ENCODE results near the gene MGLL. TPM values are rescaled to one million over a fixed set of nuclear protein-coding genes. Genes with fewer than 3 reads are reported as not detected.

MGLL gene
- polyA plus RNA-seq, 1 experiment, result 108 TPM

DNA sequence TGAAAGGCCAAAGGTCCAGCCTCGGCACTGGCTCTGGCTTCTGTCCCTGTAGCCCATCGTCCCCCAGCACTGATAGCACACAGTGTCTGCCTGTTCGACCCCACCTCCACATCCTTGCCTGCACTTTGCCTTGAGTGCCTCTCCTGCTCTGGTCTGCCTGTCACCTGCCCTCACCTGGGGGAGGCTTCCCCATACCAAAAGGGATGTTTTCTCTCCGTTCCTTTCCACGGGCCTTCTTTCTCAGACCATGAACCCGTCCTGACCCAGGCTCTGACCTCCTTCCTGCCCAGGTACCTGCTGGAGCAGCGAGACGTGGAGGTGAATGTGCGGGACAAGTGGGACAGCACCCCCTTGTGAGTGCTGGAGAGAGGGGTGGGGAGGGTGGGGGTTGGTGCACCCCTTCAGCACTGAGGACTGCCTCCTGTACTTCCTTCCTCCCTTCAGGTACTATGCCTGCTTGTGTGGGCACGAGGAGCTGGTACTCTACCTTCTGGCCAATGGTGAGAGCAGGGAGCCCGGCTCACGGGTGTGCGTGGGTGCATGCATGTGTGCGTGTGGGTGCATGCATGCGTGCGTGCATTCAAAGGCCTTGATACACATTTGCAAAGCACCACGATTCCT lies 148.1 kb downstream of the MGLL start:
- Histone ChIP-seq H3K27me3 (ENCODE audit: control insufficient read depth, insufficient read depth, low read length) (no peaks in the 10 kb centered on the region), H3K36me3 (ENCODE audit: control insufficient read depth, insufficient read depth, low read length) (peaks cover 13% of the 10 kb centered on the region), H3K4me3 (ENCODE audit: low read depth, low read length) (peak overlapping the region; percentile 93)
- ChIA-PET CTCF (no interaction called here), POLR2A (no interaction called here)
- TF ChIP-seq, protein P1, sequence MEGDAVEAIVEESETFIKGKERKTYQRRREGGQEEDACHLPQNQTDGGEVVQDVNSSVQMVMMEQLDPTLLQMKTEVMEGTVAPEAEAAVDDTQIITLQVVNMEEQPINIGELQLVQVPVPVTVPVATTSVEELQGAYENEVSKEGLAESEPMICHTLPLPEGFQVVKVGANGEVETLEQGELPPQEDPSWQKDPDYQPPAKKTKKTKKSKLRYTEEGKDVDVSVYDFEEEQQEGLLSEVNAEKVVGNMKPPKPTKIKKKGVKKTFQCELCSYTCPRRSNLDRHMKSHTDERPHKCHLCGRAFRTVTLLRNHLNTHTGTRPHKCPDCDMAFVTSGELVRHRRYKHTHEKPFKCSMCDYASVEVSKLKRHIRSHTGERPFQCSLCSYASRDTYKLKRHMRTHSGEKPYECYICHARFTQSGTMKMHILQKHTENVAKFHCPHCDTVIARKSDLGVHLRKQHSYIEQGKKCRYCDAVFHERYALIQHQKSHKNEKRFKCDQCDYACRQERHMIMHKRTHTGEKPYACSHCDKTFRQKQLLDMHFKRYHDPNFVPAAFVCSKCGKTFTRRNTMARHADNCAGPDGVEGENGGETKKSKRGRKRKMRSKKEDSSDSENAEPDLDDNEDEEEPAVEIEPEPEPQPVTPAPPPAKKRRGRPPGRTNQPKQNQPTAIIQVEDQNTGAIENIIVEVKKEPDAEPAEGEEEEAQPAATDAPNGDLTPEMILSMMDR (IDR thresholded peaks at IDR 0.05; ENCODE audit: insufficient read depth, low read depth, low read length), result no peak
- no peak for DNase-seq (ENCODE audit: low read depth)

DNA sequence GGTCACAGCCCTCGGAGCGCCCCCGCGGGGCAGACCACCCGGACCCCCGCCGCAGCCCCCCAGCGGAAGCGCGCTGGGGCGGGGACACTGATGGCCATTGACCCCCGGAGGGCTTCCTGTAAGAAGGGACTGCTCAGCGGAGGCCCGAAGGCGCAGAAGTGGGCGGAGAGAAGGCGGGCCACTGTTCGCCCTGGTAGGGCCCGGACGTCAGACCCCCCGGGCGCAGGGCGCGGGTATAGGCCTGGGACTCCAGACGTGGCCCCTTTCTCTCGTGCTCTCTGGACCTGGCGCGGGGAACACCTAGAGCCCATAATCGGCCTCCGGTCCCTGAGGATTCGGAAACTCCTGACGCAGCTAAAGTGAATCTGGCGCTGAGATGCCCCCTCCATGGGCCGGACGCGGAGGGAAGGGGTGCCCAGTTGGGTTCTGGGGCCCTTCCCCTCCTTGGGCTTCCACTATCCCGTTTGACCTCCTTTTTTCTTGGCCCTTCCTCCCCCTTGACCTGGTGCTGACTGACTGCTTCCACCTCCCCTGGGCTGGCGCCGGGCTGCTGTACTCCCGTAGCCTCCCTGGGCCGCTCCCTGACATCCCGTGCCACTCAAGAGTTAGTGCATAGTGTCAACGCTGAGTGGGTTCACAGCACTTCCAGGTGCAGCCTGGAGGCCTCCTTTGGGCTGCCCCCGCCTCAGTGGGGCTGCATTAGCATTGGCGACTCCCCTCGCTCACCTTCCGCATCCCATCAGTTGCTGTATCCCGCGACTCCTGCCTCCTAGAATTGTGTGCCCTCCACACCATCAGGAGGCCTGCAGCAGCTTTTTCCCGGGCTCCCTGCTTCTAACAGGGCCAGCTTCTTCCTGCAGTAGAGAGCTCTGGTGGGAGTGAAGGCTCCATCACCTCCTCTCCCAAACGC lies 148.9 kb downstream of the MGLL start:
- CTCF ChIA-PET, result no interaction called here
- TF ChIP-seq, protein P1 (IDR thresholded peaks at IDR 0.05; ENCODE audit: insufficient read depth, low read depth, low read length), result no peak
- DNase-seq (ENCODE audit: low read depth), result no peak
- Histone ChIP-seq H3K27me3 (ENCODE audit: control insufficient read depth, insufficient read depth, low read length) (no peaks in the 10 kb centered on the region), H3K4me3 (ENCODE audit: low read depth, low read length) (peak overlapping the region; percentile 93), H3K36me3 (ENCODE audit: control insufficient read depth, insufficient read depth, low read length) (peaks cover 9% of the 10 kb centered on the region)
- POLR2A ChIA-PET, result no interaction called here

DNA sequence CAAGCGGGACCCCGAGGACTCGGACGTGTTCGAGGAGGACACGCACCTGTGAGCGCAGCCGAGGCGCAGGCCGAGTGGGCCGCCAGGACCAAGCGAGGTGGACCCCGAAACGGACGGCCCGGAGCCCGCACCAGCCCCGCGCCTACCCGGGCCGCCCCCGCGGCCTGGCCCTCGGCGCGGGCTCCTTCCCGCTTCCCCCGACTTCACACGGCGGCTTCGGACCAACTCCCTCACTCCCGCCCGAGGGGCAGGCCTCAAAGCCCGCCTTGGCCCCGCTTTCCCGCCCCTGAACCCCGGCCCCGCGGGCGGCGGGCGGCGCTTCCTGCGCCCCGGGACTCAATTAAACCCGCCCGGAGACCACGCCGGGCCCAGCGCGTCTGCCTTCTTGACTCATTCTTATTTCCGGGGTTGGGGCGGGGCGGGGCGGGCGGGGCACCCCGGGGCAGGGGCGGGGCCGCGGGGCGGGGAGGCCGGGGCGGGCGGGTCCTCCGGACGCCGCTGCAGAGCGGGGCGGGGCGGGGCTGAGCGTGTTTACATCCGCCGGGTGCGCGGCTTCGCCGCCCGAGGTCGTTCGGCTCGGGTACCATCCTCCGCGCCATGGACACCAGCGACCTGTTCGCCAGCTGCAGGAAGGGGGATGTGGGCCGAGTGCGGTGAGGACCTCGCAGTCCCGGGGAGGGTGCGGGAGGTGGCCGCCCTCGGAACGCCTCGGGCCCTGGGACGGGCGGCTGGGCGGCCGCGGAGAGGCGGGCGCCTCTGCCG lies 149.7 kb downstream of the MGLL start, which contains the start of gene ABTB1:
Gene ABTB1 (plus strand): TSS at position 524 of the 762 bp plus-strand sequence. CDS start 74 bp downstream, at position 598.
- peak within 1 kb of the TSS; percentile 93 for H3K4me3 ChIP-seq (ENCODE audit: low read depth, low read length)
- ChIA-PET POLR2A (no interaction called here), CTCF (interaction anchor here (0.9 kb wide), 2 partner anchors 12 to 25 kb away, joined by 3 read pairs; no protein-coding TSS in a partner anchor)
- H3K27me3 ChIP-seq (ENCODE audit: control insufficient read depth, insufficient read depth, low read length), result no peaks in the 10 kb centered on the region
- H3K36me3 ChIP-seq (ENCODE audit: control insufficient read depth, insufficient read depth, low read length), result peaks cover 8% of the 10 kb centered on the region; the same call in 1 of the 2 replicates
- TF ChIP-seq, protein P1 (IDR thresholded peaks at IDR 0.05; ENCODE audit: insufficient read depth, low read depth, low read length), result no peak
- DNase-seq (ENCODE audit: low read depth), result no peak

DNA sequence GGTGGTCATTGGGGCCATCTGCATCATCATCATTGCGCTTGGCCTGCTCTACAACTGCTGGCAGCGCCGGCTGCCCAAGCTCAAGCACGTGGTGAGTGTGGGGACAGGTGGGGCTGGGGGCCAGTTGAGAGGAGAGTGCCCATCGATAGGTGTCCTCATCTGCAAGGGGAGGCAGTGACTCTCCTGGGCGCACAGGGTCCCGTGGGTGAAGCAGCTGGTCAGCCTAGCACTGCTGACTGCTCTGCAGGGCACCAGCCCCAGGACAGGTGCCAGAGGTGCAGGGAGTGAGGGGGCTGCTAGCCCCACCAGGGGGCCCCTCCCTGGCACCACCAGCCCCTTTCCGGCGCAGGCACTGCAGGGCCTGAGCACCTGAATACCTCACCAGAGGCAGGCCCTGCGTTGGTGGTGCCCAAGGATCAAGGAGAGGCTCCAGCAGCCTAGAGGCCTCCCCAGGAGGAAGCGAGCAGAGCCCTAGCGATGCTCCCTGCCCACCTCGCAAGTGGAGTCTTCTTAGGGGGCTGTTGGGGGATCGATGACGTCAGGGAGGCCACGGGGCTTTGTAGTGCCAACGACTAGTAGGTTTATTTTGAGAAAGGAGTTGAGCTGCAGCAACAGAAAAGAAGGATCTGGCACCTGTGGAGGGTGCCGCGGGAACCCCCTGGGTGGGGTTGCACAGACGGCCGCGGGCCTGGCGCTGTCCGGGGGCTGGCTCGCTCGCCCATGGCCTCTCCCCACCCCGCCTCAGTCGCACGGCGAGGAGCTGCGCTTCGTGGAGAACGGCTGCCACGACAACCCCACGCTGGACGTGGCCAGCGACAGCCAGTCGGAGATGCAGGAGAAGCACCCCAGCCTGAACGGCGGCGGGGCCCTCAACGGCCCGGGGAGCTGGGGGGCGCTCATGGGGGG lies 150.5 kb downstream of the MGLL start:
- CTCF ChIA-PET, result interaction anchor here (0.9 to 1.7 kb wide), 4 partner anchors 13 to 299 kb away, joined by 3 to 4 read pairs (median 3); no protein-coding TSS in a partner anchor

More for the DNA sequence above, 150.5 kb downstream of the MGLL start:
- no peak for DNase-seq (ENCODE audit: low read depth)
- POLR2A ChIA-PET, result no interaction called here
- no peaks in the 10 kb centered on the region for H3K27me3 ChIP-seq (ENCODE audit: control insufficient read depth, insufficient read depth, low read length)
- H3K36me3 ChIP-seq (ENCODE audit: control insufficient read depth, insufficient read depth, low read length), result peaks cover 7% of the 10 kb centered on the region; the same call in 1 of the 2 replicates
- H3K4me3 ChIP-seq (ENCODE audit: low read depth, low read length), result peak overlapping the region; percentile 93
- TF ChIP-seq, protein P1 (IDR thresholded peaks at IDR 0.05; ENCODE audit: insufficient read depth, low read depth, low read length), result no peak

Measured in BJ (cell line).